K562 (cell line): ENCODE measurements around the gene CELF4. TPM values are rescaled to one million over a fixed set of nuclear protein-coding genes. Genes with fewer than 3 reads are reported as not detected.

Source experiments
- ATAC-seq: fragments of 200-7000 bp; cut with Tn5 transposase; 3 replicates; pipeline ENCODE4 v1.9.1; 2020; ENCODE audit warnings: moderate library complexity
- BruUV-seq: library from RNA; stranded (reverse); fragments of 400-500 nt; replicated peaks from 2 replicates; lab custom pipeline; 2021; lab: Mats Ljungman, UMichigan
- CTCF ChIA-PET: fragments of 300-600 bp; formaldehyde crosslinking; extraction: SDS; loops from one replicate; lab custom pipeline; 2021; ENCODE audit warnings: low intra/inter-chr PET ratio; lab: Yijun Ruan, JAX
- POLR2A ChIA-PET: fragments of 300-600, 350-650 bp; sonication (Branson Sonifier 250); formaldehyde crosslinking; extraction: SDS; loops from one replicate; lab custom pipeline; 2021; ENCODE audit warnings: antibody characterized with exemption, inconsistent platforms; lab: Yijun Ruan, JAX
- DNase-seq, 4 experiments: peaks; one replicate each; pipeline versions ENCODE4 v3.0.0 to v3.0.0-alpha.2; 2011 to 2018; ENCODE audit warnings: low spot score in 3 of 4, mixed read lengths in 3 of 4; ENCODE audit errors: extremely low read depth in 1 of 4
- FAIRE-seq: peaks from 2 replicates; lab custom pipeline; 2011; peaks lifted over from hg19 to GRCh38; lab: Jason Lieb, UNC
- H2AFZ ChIP-seq: 2 replicates; pipeline ENCODE4 v1.6.0; 2011; ENCODE audit warnings: low read depth, low read length, control low read depth, inconsistent platforms
- H3K27ac ChIP-seq: fragments of 200-600 bp; 3 replicates; pipeline ENCODE4 v1.8.0; 2011; ENCODE audit warnings: low read depth, mild to moderate bottlenecking, control low read depth, inconsistent platforms, low read length, moderate library complexity, mixed read lengths; ENCODE audit errors: extremely low read depth
- H3K27me3 ChIP-seq, 2 experiments: fragments of 300-600 bp in 1 of 2; 2 replicates in 1 of 2; 3 replicates in 1 of 2; pipeline versions ENCODE4 v1.6.0 to v1.8.0; 2011; ENCODE audit warnings: inconsistent platforms in 2 of 2, low read length in 2 of 2, mild to moderate bottlenecking in 1 of 2, mixed read lengths in 1 of 2, moderate library complexity in 1 of 2; ENCODE audit not compliant: control insufficient read depth in 2 of 2, insufficient read depth in 2 of 2
- H3K36me3 ChIP-seq: fragments of 300-600 bp; 3 replicates; pipeline ENCODE4 v1.8.0; 2011; ENCODE audit warnings: mild to moderate bottlenecking, low read length, inconsistent platforms; ENCODE audit not compliant: control insufficient read depth, insufficient read depth
- H3K4me1 ChIP-seq, 2 experiments: fragments of 200-600 bp in 1 of 2; replicated peaks in 1 of 2; 2 replicates in 1 of 2; 3 replicates in 1 of 2; pipeline versions ENCODE4 v1.5.1 to v1.8.0; 2011; ENCODE audit warnings: inconsistent platforms in 2 of 2, low read length in 2 of 2, mild to moderate bottlenecking in 1 of 2, mixed read lengths in 1 of 2, moderate library complexity in 1 of 2; ENCODE audit not compliant: control insufficient read depth in 2 of 2, insufficient read depth in 2 of 2
- H3K4me2 ChIP-seq: 2 replicates; pipeline ENCODE4 v1.6.1; 2011; ENCODE audit warnings: low read length, control low read depth, inconsistent platforms, mixed read lengths; ENCODE audit not compliant: insufficient read depth
- H3K4me3 ChIP-seq: fragments of 200-600 bp; sonication (generic), shearing (Covaris generic); 2 replicates; pipeline ENCODE4 v1.5.1; 2016; ENCODE audit warnings: control low read depth, inconsistent platforms
- H3K79me2 ChIP-seq: fragments of 200-600 bp; 3 replicates; pipeline ENCODE4 v1.8.0; 2011; ENCODE audit warnings: low read length, inconsistent platforms; ENCODE audit not compliant: control insufficient read depth, insufficient read depth
- H3K9ac ChIP-seq, 2 experiments: 2 replicates each; pipeline versions ENCODE4 v1.6.0 to v1.6.1; 2011; ENCODE audit warnings: low read depth in 2 of 2, low read length in 2 of 2, control low read depth in 1 of 2, inconsistent platforms in 1 of 2, mild to moderate bottlenecking in 1 of 2, mixed read lengths in 1 of 2; ENCODE audit not compliant: insufficient read depth in 1 of 2
- H3K9me1 ChIP-seq: one replicate; pipeline ENCODE4 v1.6.0; 2011; ENCODE audit warnings: inconsistent platforms, mild to moderate bottlenecking, low read length, moderate library complexity; ENCODE audit not compliant: control insufficient read depth, insufficient read depth
- H3K9me3 ChIP-seq: replicated peaks from 2 replicates; pipeline ENCODE4 v1.5.1; 2011; ENCODE audit warnings: low read depth, low read length, inconsistent platforms; ENCODE audit not compliant: control insufficient read depth, insufficient read depth
- H4K20me1 ChIP-seq: replicated peaks from 2 replicates; pipeline ENCODE4 v1.6.1; 2011; ENCODE audit warnings: low read length, inconsistent platforms, mixed read lengths; ENCODE audit not compliant: control insufficient read depth, insufficient read depth
- BCOR ChIP-seq: fragments of 450-650 bp; IDR thresholded peaks from 2 replicates; pipeline ENCODE4 v1.6.1; 2016
- BMI1 ChIP-seq: fragments of 150-350 bp; IDR thresholded peaks from 2 replicates; pipeline ENCODE4 v1.6.1; 2014; ENCODE audit warnings: low read length
- CXXC5 ChIP-seq: fragments of 250-450 bp; sonication (Bioruptor Pico); IDR thresholded peaks from 2 replicates; pipeline ENCODE4 v1.8.0; 2022; ENCODE audit warnings: inconsistent platforms, mild to moderate bottlenecking, moderate library complexity
- KAT7 ChIP-seq: sonication (generic); formaldehyde crosslinking; IDR thresholded peaks from 2 replicates; pipeline ENCODE4 v1.8.0; 2022; ENCODE audit warnings: missing genetic modification reagents, mild to moderate bottlenecking, borderline replicate concordance
- NR2C2 ChIP-seq, 2 experiments: fragments of 200-800 bp in 1 of 2; sonication (Bioruptor generic) in 1 of 2; sonication (generic) in 1 of 2; formaldehyde crosslinking in 1 of 2; IDR thresholded peaks; 2 replicates each; pipeline versions ENCODE4 v1.6.1 to v1.8.0; 2016 to 2022; ENCODE audit warnings: mild to moderate bottlenecking in 1 of 2, missing compliant biosample characterization in 1 of 2, missing genetic modification characterization in 1 of 2, missing genetic modification reagents in 1 of 2
- NR3C1 ChIP-seq: sonication (generic); formaldehyde crosslinking; IDR thresholded peaks from 2 replicates; pipeline ENCODE4 v1.8.1; 2022; ENCODE audit warnings: missing genetic modification reagents
- TBL1XR1 ChIP-seq, 2 experiments: IDR thresholded peaks; 2 replicates each; pipeline ENCODE4 v1.6.1; 2012; ENCODE audit warnings: improper control_type of control experiment in 2 of 2, low read length in 2 of 2, mild to moderate bottlenecking in 1 of 2
- TCF3 ChIP-seq: sonication (generic); formaldehyde crosslinking; IDR thresholded peaks from 2 replicates; pipeline ENCODE4 v1.4.0; 2020; ENCODE audit warnings: mild to moderate bottlenecking, missing genetic modification reagents
- ZFP1 ChIP-seq: fragments of 450-650 bp; formaldehyde crosslinking; IDR thresholded peaks from 2 replicates; pipeline ENCODE4 v1.4.0; 2020; ENCODE audit warnings: mild to moderate bottlenecking, mixed read lengths
- ZNF41 ChIP-seq: fragments of 250-450 bp; sonication (Bioruptor Pico); conservative IDR thresholded peaks from 2 replicates; pipeline ENCODE4 v1.4.0; 2020; ENCODE audit warnings: mild to moderate bottlenecking
- ZNF79 ChIP-seq: fragments of 250-450 bp; sonication (Bioruptor Pico); IDR thresholded peaks from 2 replicates; pipeline ENCODE4 v1.4.0; 2020; ENCODE audit warnings: low read depth, mild to moderate bottlenecking, moderate library complexity
- WGBS: fragments of 100-300 bp; shearing (Covaris generic); methylation state at CpG from one replicate; pipeline ENCODE4 v1.1.6; 2016; ENCODE audit warnings: low coverage, mixed read lengths; ENCODE audit not compliant: insufficient coverage; ENCODE audit errors: missing lambda C conversion rate; 5-methylcytosine and 5-hydroxymethylcytosine counted together
- in situ Hi-C: fragments of 300-500 bp; cut with MboI; formaldehyde crosslinking; loops from 4 replicates; pipeline ENCODE4 v1.15.0; 2018; ENCODE audit warnings: inconsistent platforms, mixed read lengths
- intact Hi-C: fragments of 100-400 bp; cut with micrococcal nuclease; formaldehyde crosslinking; loops from 2 replicates; pipeline ENCODE4 v1.14.2; 2022
- polyA plus RNA-seq, 8 experiments: library from polyadenylated mRNA; depleted of rRNA in 4 of 8; stranded (reverse) in 5 of 8; unstranded in 3 of 8; fragments of >200 nt; fragmentation: Nextera tagmentation in 2 of 8; fragmentation: Illumina TruSeq in 1 of 8; extraction: Ambion mirVana in 2 of 8; extraction: Trizol in 1 of 8; gene quantifications; 2 replicates each; pipeline versions ENCODE4 v1.2.1 to v1.2.3, GENCODE V29; 2011 to 2014; ENCODE audit warnings: inconsistent platforms in 1 of 8, missing spikeins in 1 of 8
- total RNA-seq, 7 experiments: library from RNA; depleted of rRNA in 6 of 7; stranded (reverse); fragments of >200 nt in 6 of 7; fragmentation: Illumina TruSeq in 2 of 7; extraction: Trizol in 2 of 7; gene quantifications; 2 replicates each; pipeline versions ENCODE4 v1.2.1 to v1.2.3, GENCODE V29; 2011 to 2021; ENCODE audit warnings: low replicate concordance in 1 of 7
- TF ChIP-seq, protein P1 (sequence below), 2 experiments: fragments of 250-450 bp in 1 of 2; fragments of 450-650 bp in 1 of 2; sonication (Bioruptor Pico) in 1 of 2; IDR thresholded peaks; 2 replicates each; pipeline versions ENCODE4 v1.6.1 to v1.8.0; 2016 to 2021; ENCODE audit warnings: mild to moderate bottlenecking in 2 of 2, moderate library complexity in 2 of 2, missing compliant biosample characterization in 1 of 2, missing genetic modification characterization in 1 of 2
- TF ChIP-seq, protein P2 (sequence below): fragments of 250-450 bp; sonication (Bioruptor Pico); IDR thresholded peaks from 2 replicates; pipeline ENCODE4 v1.5.0; 2020; ENCODE audit warnings: mild to moderate bottlenecking
- TF ChIP-seq, protein P3 (sequence below): sonication (generic); formaldehyde crosslinking; IDR thresholded peaks from 2 replicates; pipeline ENCODE4 v1.8.0; 2022; ENCODE audit warnings: mild to moderate bottlenecking, missing genetic modification reagents, borderline replicate concordance

Gene CELF4
- total and polyA plus RNA-seq, 9 of the 15 experiments (the other 6 are each of a cell fraction or from before 2014, with no cell fraction given), result 0.04 to 0.24 (median 0.07) TPM; not detected in 3

DNA sequence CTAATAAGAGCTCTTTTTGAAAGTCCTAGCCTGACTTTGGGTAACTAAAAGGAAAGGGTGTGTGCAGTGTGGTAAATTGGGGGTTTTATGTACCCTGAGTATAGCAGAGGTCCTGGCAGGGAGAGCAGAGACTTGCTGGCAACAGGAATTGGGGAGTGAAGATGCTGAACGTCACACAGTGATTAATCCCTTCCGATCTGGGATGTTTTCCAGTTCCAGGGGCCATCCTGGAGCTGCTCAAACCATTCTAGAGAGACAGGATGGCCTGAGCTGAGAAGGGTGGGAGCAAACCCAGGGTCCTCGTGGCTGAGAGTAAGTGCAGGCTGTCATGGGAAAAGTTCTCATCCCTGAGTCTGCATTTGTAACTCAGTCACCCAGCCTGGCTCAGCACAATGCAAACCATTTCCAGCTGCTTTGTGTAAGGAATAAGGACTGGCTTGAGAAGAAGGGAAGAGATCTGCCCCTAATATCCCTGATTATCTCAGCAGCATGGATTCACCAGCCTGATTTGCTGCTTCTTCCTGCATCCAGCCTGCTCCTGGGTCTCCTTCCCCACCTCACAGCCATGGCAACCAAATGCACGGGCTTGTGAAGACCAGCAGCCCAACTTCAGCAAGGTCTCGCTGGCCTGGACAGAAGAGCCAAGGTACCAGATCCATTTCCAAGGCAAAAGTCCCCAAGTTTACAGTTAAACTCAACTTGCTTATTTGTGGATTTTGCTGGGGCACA is 47.1 kb upstream of the CELF4 start:
- Histone ChIP-seq H4K20me1 (no peaks in the 10 kb centered on the region), H3K27me3 (no peaks in the 10 kb centered on the region; a peak in 1 of 5 replicates), H3K9me1 (no peaks in the 10 kb centered on the region), H3K4me2 (no peak overlapping the region), H3K4me3 (no peak overlapping the region), H3K9me3 (no peaks in the 10 kb centered on the region), H3K27ac (no peak overlapping the region), H2AFZ (no peak overlapping the region), H3K9ac (no peak overlapping the region), H3K4me1 (no peaks in the 10 kb centered on the region), H3K79me2 (no peaks in the 10 kb centered on the region), H3K36me3 (no peaks in the 10 kb centered on the region)
- FAIRE-seq, result no peak
- CTCF ChIA-PET, result no interaction called here
- no peak for DNase-seq
- intact Hi-C loops, result no loop called here
- 0% methylated on average over 5 of the region's 5 CpGs for WGBS
- in situ Hi-C loops, result no loop called here
- no TSS peak for BruUV-seq
- no peak for ATAC-seq
- POLR2A ChIA-PET, result no interaction called here
- TF ChIP-seq ZNF41 (CRISPR knock-in tag) (no peak), BCOR (no peak), TBL1XR1 (IDR thresholded peaks at IDR 0.05; ENCODE audit: low read length in 2 of 2) (no peak), CXXC5 (CRISPR knock-in tag) (no peak), NR3C1 (CRISPR knock-in tag) (no peak), TCF3 (CRISPR knock-in tag) (no peak), ZFP1 (no peak), KAT7 (CRISPR knock-in tag) (no peak), NR2C2 (CRISPR knock-in tag; IDR thresholded peaks at IDR 0.05) (no peak), NR2C2 (tag; IDR thresholded peaks at IDR 0.05) (no peak), BMI1 (no peak), ZNF79 (CRISPR knock-in tag) (no peak)
- TF ChIP-seq, protein P1, sequence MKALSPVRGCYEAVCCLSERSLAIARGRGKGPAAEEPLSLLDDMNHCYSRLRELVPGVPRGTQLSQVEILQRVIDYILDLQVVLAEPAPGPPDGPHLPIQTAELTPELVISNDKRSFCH (CRISPR knock-in tag; IDR thresholded peaks at IDR 0.05), result no peak
- TF ChIP-seq, protein P1 (tag; IDR thresholded peaks at IDR 0.05), result no peak
- TF ChIP-seq, protein P2, sequence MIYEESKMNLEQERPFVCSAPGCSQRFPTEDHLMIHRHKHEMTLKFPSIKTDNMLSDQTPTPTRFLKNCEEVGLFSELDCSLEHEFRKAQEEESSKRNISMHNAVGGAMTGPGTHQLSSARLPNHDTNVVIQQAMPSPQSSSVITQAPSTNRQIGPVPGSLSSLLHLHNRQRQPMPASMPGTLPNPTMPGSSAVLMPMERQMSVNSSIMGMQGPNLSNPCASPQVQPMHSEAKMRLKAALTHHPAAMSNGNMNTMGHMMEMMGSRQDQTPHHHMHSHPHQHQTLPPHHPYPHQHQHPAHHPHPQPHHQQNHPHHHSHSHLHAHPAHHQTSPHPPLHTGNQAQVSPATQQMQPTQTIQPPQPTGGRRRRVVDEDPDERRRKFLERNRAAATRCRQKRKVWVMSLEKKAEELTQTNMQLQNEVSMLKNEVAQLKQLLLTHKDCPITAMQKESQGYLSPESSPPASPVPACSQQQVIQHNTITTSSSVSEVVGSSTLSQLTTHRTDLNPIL (CRISPR knock-in tag), result no peak
- TF ChIP-seq, protein P3, sequence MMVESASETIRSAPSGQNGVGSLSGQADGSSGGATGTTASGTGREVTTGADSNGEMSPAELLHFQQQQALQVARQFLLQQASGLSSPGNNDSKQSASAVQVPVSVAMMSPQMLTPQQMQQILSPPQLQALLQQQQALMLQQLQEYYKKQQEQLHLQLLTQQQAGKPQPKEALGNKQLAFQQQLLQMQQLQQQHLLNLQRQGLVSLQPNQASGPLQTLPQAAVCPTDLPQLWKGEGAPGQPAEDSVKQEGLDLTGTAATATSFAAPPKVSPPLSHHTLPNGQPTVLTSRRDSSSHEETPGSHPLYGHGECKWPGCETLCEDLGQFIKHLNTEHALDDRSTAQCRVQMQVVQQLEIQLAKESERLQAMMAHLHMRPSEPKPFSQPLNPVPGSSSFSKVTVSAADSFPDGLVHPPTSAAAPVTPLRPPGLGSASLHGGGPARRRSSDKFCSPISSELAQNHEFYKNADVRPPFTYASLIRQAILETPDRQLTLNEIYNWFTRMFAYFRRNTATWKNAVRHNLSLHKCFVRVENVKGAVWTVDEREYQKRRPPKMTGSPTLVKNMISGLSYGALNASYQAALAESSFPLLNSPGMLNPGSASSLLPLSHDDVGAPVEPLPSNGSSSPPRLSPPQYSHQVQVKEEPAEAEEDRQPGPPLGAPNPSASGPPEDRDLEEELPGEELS (CRISPR knock-in tag), result no peak
